ENCODE data around the gene USP25.

DNA sequence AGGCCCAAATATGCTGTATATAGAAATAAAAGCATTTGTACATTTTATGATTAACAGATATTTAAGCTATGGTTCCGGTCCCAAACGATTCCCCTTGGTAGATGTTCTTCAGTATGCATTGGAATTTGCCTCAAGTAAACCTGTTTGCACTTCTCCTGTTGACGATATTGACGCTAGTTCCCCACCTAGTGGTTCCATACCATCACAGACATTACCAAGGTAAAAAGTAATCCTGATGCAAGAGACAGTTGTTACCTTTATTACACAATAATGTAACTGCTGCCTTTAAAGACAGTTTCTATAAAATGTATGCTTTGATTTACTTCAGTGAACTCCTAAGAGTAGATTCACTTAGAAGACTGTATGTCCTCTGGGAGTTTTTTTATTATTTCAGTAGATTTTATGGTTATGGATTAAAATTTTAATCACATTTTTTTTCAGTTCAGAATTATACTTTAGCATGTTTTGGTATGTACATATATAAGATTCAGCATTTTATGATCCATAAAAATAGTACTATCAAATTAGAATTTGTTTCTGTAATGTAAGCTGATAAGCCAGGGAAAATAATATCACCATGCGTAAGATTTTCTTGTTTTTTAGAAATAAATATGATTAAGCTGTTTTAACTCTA is 96.5 kb downstream of the USP25 start:
- TF ChIP-seq POLR2AphosphoS5 (IDR thresholded peaks at IDR 0.05; ENCODE audit: low read depth, low read length), result no peak
- TF ChIP-seq, protein P1, sequence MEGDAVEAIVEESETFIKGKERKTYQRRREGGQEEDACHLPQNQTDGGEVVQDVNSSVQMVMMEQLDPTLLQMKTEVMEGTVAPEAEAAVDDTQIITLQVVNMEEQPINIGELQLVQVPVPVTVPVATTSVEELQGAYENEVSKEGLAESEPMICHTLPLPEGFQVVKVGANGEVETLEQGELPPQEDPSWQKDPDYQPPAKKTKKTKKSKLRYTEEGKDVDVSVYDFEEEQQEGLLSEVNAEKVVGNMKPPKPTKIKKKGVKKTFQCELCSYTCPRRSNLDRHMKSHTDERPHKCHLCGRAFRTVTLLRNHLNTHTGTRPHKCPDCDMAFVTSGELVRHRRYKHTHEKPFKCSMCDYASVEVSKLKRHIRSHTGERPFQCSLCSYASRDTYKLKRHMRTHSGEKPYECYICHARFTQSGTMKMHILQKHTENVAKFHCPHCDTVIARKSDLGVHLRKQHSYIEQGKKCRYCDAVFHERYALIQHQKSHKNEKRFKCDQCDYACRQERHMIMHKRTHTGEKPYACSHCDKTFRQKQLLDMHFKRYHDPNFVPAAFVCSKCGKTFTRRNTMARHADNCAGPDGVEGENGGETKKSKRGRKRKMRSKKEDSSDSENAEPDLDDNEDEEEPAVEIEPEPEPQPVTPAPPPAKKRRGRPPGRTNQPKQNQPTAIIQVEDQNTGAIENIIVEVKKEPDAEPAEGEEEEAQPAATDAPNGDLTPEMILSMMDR (IDR thresholded peaks at IDR 0.05), result peak; percentile 57; the same call in 1 of the 2 replicates
- no peak for TF ChIP-seq SIN3A (IDR thresholded peaks at IDR 0.05; ENCODE audit: borderline replicate concordance, insufficient read depth, low read depth, low read length)

Data from Panc1 (cell line).